Left lung (tissue), 10 donors: ENCODE data around the gene ASB3. TPM values are rescaled to one million over a fixed set of nuclear protein-coding genes. Genes with fewer than 3 reads are reported as not detected.
A peak's percentile ranks its signal among the peaks of the same experiment; 100 is the strongest.
"Not testable (repeated sequence)": the region's sequence is repeated elsewhere in the genome, so short reads cannot be mapped to it uniquely, and the experiment has no call there.

Experiments
- ATAC-seq: fragments of 200-7000 bp; cut with Tn5 transposase; one replicate; pipeline ENCODE4 v1.9.1; 2020; ENCODE audit warnings: moderate library complexity
- DNase-seq, 4 donors: peaks; one replicate each; pipeline ENCODE4 v3.0.0-alpha.2; 2013 to 2020
- H3K27ac ChIP-seq, 2 donors: fragments of 200-600 bp; sonication (generic) in 1 of 2; one replicate each; pipeline versions ENCODE4 v1.5.0 to v1.8.0; 2020 to 2021
- H3K27me3 ChIP-seq, 2 donors: fragments of 200-600 bp; sonication (generic) in 1 of 2; one replicate each; pipeline versions ENCODE4 v1.5.0 to v1.8.0; 2020 to 2021
- H3K36me3 ChIP-seq, 2 donors: fragments of 200-600 bp; sonication (generic) in 1 of 2; one replicate each; pipeline versions ENCODE4 v1.5.0 to v1.8.0; 2020 to 2021
- H3K4me1 ChIP-seq, 2 donors: fragments of 200-600 bp; one replicate each; pipeline ENCODE4 v1.8.0; 2021
- H3K4me3 ChIP-seq, 2 donors: fragments of 200-600 bp; sonication (generic) in 1 of 2; one replicate each; pipeline versions ENCODE4 v1.5.0 to v1.8.0; 2020 to 2021; ENCODE audit warnings: mild to moderate bottlenecking in 1 of 2
- H3K9me3 ChIP-seq, 2 donors: fragments of 200-600 bp; sonication (generic) in 1 of 2; one replicate each; pipeline versions ENCODE4 v1.5.0 to v1.8.0; 2020 to 2021
- intact Hi-C, 2 donors: fragments of 100-400 bp; cut with DNase I; formaldehyde crosslinking; loops; one replicate each; pipeline versions ENCODE4 v1.11.2 to v1.14.2; 2022
- polyA plus RNA-seq, 6 donors: library from polyadenylated mRNA; unstranded; fragments of 120-200 nt; gene quantifications; one replicate each; pipeline ENCODE4 v1.2.1, GENCODE V29; 2013; ENCODE audit not compliant: insufficient read length in 6 of 6
- total RNA-seq, 2 donors: library from RNA; stranded (reverse); fragmentation: NEBNext Ultra II Directional; extraction: Animal tissue kit (Norgen Biotek cat#: 25700); gene quantifications; one replicate each; pipeline ENCODE4 v1.2.1, GENCODE V29; 2021
- TF ChIP-seq, protein P1 (sequence below), 2 donors: fragments of 200-600 bp; sonication (generic) in 1 of 2; IDR thresholded peaks; one replicate each; pipeline versions ENCODE4 v1.5.0 to v1.8.0; 2021; ENCODE audit warnings: antibody characterized with exemption in 2 of 2
- donor health status: DM: no; HTN: yes; CAD: no.
- donor health status: DM: no; HTN: no; CAD: no.

Gene ASB3
- total and polyA plus RNA-seq, 8 donors, result 22.7 to 39.6 (median 31.3) TPM

DNA sequence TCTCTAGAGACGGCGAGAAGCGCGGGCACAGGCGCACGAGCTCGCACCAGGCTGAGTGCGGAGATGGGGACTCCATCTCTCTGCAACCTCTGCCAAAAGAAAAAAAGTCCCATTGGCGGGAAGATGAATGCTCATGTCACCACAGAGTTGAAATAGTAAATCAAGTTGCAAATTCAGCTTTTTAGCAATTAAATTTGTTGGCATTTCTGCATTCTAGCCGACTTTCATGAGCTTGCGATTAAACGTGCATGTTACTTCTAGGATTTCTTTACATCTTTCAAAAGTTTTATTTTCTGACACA lies 18.6 kb downstream of the ASB3 start:
- TF ChIP-seq, protein P1, sequence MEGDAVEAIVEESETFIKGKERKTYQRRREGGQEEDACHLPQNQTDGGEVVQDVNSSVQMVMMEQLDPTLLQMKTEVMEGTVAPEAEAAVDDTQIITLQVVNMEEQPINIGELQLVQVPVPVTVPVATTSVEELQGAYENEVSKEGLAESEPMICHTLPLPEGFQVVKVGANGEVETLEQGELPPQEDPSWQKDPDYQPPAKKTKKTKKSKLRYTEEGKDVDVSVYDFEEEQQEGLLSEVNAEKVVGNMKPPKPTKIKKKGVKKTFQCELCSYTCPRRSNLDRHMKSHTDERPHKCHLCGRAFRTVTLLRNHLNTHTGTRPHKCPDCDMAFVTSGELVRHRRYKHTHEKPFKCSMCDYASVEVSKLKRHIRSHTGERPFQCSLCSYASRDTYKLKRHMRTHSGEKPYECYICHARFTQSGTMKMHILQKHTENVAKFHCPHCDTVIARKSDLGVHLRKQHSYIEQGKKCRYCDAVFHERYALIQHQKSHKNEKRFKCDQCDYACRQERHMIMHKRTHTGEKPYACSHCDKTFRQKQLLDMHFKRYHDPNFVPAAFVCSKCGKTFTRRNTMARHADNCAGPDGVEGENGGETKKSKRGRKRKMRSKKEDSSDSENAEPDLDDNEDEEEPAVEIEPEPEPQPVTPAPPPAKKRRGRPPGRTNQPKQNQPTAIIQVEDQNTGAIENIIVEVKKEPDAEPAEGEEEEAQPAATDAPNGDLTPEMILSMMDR (IDR thresholded peaks at IDR 0.05), result no peak
- no peaks in the 10 kb centered on the region for H3K27me3 ChIP-seq
- H3K27ac ChIP-seq, result peak overlapping the region in 1 of 2 donors; percentile 81
- no peak for ATAC-seq
- H3K9me3 ChIP-seq, result no peaks in the 10 kb centered on the region
- intact Hi-C loops, result no loop called here
- peaks cover 0 to 5% of the 10 kb centered on the region in 2 donors for H3K36me3 ChIP-seq
- H3K4me3 ChIP-seq, result peak overlapping the region; percentile 74 to 79
- peaks cover 0 to 16% of the 10 kb centered on the region in 2 donors for H3K4me1 ChIP-seq
- peak in 1 of 4 donors; percentile 83 for DNase-seq

DNA sequence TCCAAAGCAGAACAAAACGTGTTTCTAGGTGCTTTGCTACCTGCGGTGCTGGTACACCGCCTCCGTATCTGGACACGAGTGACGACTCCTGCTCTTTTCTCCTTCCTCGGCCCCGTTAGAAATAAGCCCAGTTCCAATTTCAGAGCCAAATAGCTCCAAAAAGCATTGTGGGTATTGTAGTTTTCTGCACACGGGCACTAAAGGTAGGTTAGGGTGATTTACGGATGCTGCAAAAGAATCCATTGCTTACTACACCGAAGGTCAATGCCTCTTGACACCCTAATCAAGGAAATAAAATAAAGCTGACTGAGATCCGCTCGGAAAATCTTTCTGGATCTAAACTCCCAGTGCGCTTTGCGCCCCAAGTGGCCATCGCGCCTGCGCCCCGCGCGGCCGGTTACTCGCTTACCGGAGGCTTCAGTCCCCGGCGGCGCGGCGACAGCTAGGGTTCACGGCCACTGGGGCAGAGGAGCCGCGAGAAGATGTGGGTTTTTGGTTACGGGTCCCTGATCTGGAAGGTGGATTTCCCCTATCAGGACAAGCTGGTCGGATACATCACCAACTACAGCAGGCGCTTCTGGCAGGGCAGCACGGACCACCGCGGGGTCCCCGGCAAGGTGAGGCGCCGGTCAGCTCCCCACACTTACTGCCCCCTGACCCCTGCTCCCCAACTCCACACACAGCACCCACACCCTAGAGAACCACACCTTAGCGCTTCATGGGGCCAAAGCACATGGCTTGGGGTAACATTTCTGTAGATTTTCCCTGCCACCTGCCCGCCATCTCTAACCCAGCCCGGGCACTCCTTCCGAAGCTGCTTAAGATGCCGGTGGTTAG lies 19.1 kb downstream of the ASB3 start, which contains the start of gene CHAC2:
TSS of gene CHAC2 (plus strand) at position 400 of the 837 bp plus-strand sequence. CDS start at position 483, 83 bp downstream.
- H3K36me3 ChIP-seq, result peaks cover 0 to 9% of the 10 kb centered on the region in 2 donors
- no peaks in the 10 kb centered on the region for H3K9me3 ChIP-seq
- peak within 1 kb of the TSS; percentile 74 to 79 for H3K4me3 ChIP-seq
- DNase-seq (peak; percentile 78 to 96 (median 88)), ATAC-seq (peak; percentile 97)
- TF ChIP-seq, protein P1 (IDR thresholded peaks at IDR 0.05), result peak; percentile 40 to 62
- peaks cover 0 to 16% of the 10 kb centered on the region in 2 donors for H3K4me1 ChIP-seq
- intact Hi-C loops, result no loop called here
- H3K27me3 ChIP-seq, result no peaks in the 10 kb centered on the region
- H3K27ac ChIP-seq, result peak within 1 kb of the TSS; percentile 65 to 81

DNA sequence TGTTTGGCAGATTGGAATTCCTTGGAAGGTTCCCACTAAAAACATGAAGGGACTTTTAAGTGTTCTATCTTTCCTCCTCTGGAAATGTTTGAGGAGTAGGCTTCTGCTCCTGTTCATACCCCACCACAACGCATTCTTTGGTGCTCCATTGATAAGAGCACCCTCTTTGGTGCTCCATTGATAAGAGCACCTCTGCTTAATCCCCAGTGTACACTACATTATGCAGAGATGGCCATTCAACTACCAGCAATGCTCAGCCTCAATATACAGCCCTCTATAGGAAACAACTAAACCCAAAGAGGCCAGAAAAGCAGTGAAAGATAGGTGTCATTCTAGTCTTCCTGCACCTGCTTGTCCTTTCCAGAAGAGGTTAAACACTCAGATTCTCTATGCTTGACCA lies 21.0 kb downstream of the ASB3 start:
- no peak overlapping the region for H3K4me3 ChIP-seq
- DNase-seq (no peak), ATAC-seq (no peak)
- peaks cover 0 to 14% of the 10 kb centered on the region in 2 donors for H3K36me3 ChIP-seq
- no peaks in the 10 kb centered on the region for H3K27me3 ChIP-seq
- intact Hi-C loops, result no loop called here
- no peaks in the 10 kb centered on the region for H3K9me3 ChIP-seq
- no peak overlapping the region for H3K27ac ChIP-seq
- peaks cover 0 to 16% of the 10 kb centered on the region in 2 donors for H3K4me1 ChIP-seq
- TF ChIP-seq, protein P1 (IDR thresholded peaks at IDR 0.05), result no peak

DNA sequence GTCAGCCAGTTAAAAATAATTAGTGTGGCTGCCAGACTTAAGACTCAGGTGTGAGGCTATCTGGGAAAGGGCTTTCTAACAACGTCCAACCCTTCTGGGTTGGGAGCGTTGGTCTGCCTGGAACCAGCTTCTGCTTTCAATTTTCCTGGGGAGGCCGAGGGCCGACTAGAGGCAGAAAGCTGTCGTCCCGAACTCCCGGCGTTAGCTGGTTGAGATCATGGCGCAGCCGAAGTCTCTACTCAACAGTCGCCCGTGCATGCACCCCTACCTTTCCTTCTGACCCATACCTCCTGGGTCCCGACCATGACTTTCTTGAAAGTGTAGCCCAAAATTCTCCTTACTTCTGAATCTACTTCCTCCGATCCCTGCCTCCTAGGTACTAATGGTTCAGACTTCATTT lies 29.5 kb downstream of the ASB3 start:
- H3K9me3 ChIP-seq, H3K27ac ChIP-seq, H3K27me3 ChIP-seq, intact Hi-C loops, H3K4me3 ChIP-seq, ATAC-seq, DNase-seq, H3K4me1 ChIP-seq: not testable (repeated sequence)
- H3K36me3 ChIP-seq, result peaks cover 0 to 44% of the 10 kb centered on the region in 2 donors

DNA sequence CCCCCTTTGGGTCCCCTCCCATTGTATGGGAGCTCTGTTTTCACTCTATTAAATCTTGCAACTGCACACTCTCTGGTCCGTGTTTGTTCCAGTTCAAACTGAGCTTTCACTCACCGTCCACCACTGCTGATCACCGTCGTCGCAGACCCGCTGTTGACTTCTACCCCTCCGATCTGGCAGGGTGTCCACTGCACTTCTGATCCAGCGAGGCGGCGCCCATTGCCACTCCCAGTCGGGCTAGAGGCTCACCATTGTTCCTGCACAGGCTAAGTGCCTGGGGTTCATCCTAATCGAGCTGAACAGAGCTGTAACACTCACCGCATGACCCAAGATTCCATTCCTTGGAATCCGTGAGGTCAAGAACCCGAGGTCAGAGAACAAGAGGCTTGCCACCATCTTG lies 30.1 kb downstream of the ASB3 start:
- H3K27ac ChIP-seq, result no peak overlapping the region
- peak in 1 of 4 donors; percentile 50 for DNase-seq
- TF ChIP-seq, protein P1 (IDR thresholded peaks at IDR 0.05), result no peak
- H3K36me3 ChIP-seq, result peaks cover 0 to 40% of the 10 kb centered on the region in 2 donors
- no peak overlapping the region for H3K4me3 ChIP-seq
- H3K4me1 ChIP-seq, result peaks cover 0 to 4% of the 10 kb centered on the region in 2 donors
- no peaks in the 10 kb centered on the region for H3K27me3 ChIP-seq
- intact Hi-C loops, result no loop called here
- ATAC-seq, result no peak
- H3K9me3 ChIP-seq, result no peaks in the 10 kb centered on the region
